SW480 (cell line): Measurements from ENCODE around the gene LILRA6.
"Not testable (repeated sequence)": the region's sequence is repeated elsewhere in the genome, so short reads cannot be mapped to it uniquely, and the experiment has no call there.

ENCODE experiments used
- DNase-seq: peaks from one replicate; pipeline ENCODE4 v3.0.0-alpha.2; 2016; ENCODE audit warnings: low spot score

Gene LILRA6

GRCh38 chr19:54207983-54208783 is 34.4 kb downstream of the LILRA6 start:
- peak; percentile 30 for DNase-seq

GRCh38 chr19:54207676-54207982 is 35.0 kb downstream of the LILRA6 start:
- DNase-seq: no peak

GRCh38 chr19:54207193-54207592 is 35.4 kb downstream of the LILRA6 start:
- DNase-seq: not testable (repeated sequence)

GRCh38 chr19:54206831-54207177 is 35.8 kb downstream of the LILRA6 start:
- no peak for DNase-seq

GRCh38 chr19:54206030-54206830 is 36.4 kb downstream of the LILRA6 start:
- DNase-seq: no peak

- no peak for DNase-seq
Measured at GRCh38 chr19:54204767-54205468, 37.7 kb downstream of the LILRA6 start.

- no peak for DNase-seq
Measured at GRCh38 chr19:54203151-54203611, 39.4 kb downstream of the LILRA6 start.

- no peak for DNase-seq
Measured at GRCh38 chr19:54201980-54202379, 40.6 kb downstream of the LILRA6 start.

- no peak for DNase-seq
Measured at GRCh38 chr19:54201172-54201701, 41.4 kb downstream of the LILRA6 start.

GRCh38 chr19:54199401-54199800 is 43.2 kb downstream of the LILRA6 start:
- DNase-seq: no peak

GRCh38 chr19:54197121-54197520 is 45.5 kb downstream of the LILRA6 start:
- no peak for DNase-seq

GRCh38 chr19:54196536-54196935 is 46.1 kb downstream of the LILRA6 start:
- no peak for DNase-seq

- DNase-seq: not testable (repeated sequence)
Measured at GRCh38 chr19:54194463-54194862, 48.1 kb downstream of the LILRA6 start.

- DNase-seq: no peak
Measured at GRCh38 chr19:54193011-54193410, 49.6 kb downstream of the LILRA6 start.

GRCh38 chr19:54191811-54192453 is 50.7 kb downstream of the LILRA6 start:
- no peak for DNase-seq

- DNase-seq: peak; percentile 84
Measured at GRCh38 chr19:54191011-54191810, 51.4 kb downstream of the LILRA6 start, which contains the start of gene TSEN34. TSS of gene TSEN34 (plus strand) at chr19:54191308. CDS start at chr19:54191365, 57 bp downstream.

GRCh38 chr19:54190503-54191010 is 52.0 kb downstream of the LILRA6 start:
- peak; percentile 100 for DNase-seq

GRCh38 chr19:54189735-54190502 is 52.7 kb downstream of the LILRA6 start:
- peak; percentile 100 for DNase-seq

- no peak for DNase-seq
Measured at GRCh38 chr19:54189145-54189734, 53.4 kb downstream of the LILRA6 start, which contains the start of gene MBOAT7. TSS of gene MBOAT7 (minus strand) at chr19:54189580. CDS start at chr19:54188508, 1,072 bp downstream.
